ENCODE data around the gene PRMT5.
"Not testable (repeated sequence)": the region's sequence is repeated elsewhere in the genome, so short reads cannot be mapped to it uniquely, and the experiment has no call there.

PRMT5 gene

DNA sequence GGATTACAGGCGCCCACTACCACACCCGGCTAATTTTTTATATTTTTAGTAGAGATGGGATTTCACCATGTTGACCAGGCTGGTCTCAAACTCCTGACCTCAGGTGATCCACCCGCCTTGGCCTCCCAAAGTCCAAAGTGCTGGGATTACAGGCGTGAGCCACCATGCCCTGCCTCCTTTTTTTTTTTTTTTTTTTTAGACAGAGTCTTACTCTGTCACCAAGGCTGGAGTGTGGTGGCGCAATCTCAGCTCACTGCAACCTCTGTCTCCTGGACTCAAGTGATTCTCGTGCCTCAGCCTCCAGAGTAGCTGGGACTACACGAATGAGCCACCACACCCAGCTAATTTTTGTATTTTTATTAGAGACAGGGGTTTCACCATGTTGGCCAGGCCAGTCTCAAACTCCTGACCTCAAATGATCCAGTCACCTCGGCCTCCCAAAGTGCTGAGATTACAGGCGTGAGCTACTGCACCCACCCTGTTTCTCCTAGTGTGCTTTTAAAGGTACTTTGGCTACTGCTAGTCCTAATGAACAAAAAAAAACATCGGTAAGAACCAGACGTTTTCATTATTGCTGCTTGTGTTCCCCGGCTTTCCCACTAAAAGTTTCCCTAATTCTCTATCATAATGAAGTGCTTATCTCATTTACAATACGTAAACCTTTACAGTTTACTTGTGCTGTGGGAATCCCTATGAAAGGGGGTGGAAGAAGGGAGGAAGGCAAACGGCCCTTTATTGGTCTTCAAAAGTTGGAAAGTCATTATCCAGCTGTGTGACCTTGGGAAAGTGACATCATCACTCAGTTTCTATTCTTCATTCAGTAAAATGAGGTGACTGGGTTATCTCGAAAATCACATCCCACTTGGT lies 37.0 kb upstream of the PRMT5 start:
- H3K4me2 ChIP-seq (ENCODE audit: low read length); H3K27me3 ChIP-seq (ENCODE audit: insufficient read depth, low read length, poor library complexity); H2BK15ac ChIP-seq (replicated peaks; ENCODE audit: low read depth); H3K36me3 ChIP-seq (ENCODE audit: control insufficient read depth, insufficient read depth, low read length); DNase-seq; H4K8ac ChIP-seq (ENCODE audit: low read depth, low read length); H3K27ac ChIP-seq (ENCODE audit: low read depth, low read length); H2BK120ac ChIP-seq (ENCODE audit: low read depth, low read length); H3K79me2 ChIP-seq (ENCODE audit: control insufficient read depth, insufficient read depth, low read length); H3K4me3 ChIP-seq (ENCODE audit: low read length); H3K56ac ChIP-seq (ENCODE audit: low read length); H3K18ac ChIP-seq (ENCODE audit: low read length); H3K79me1 ChIP-seq (ENCODE audit: low read length); H3K23ac ChIP-seq (ENCODE audit: low read length); H3K4ac ChIP-seq (ENCODE audit: low read depth, low read length); H2BK5ac ChIP-seq (ENCODE audit: low read length); H3K9ac ChIP-seq (ENCODE audit: low read length); H3K4me1 ChIP-seq (ENCODE audit: control insufficient read depth, low read depth, low read length); H4K5ac ChIP-seq (ENCODE audit: low read length); H2AK5ac ChIP-seq (ENCODE audit: low read length): not testable (repeated sequence)
- WGBS (ENCODE audit: extremely low coverage, insufficient coverage, low lambda C conversion rate) = no CpG with 5 or more reads among the region's 15 CpGs

DNA sequence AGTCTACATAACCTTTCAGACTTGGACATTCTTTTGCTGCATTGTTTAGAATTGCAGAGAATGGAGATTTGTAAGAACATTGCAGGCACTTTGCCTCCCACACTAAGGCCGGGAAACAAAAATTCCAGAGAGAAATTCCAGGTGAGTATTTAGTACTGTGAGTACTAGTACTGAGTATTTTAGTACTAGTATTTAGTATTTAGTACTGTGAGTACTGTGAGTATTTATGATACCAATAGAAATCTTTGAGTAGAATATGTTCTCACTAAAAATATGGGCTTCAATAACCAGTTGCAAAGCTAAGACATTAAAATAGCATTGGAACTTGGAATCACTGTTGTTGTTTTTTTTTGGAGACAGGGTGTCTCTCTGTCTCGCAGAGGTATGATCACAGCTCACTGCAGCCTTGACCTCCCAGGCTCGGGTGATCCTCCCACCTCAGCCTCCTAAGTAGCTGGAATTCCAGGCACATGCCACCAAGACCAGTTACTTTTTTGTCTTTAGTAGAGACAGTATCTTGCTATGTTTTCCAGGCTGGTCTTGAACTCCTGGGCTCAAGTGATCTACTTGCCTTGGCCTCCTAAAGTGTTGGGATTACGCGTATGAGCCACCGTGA lies 33.0 kb upstream of the PRMT5 start:
- Histone ChIP-seq H3K27ac (ENCODE audit: low read depth, low read length) (no peak overlapping the region), H3K23ac (ENCODE audit: low read length) (no peak overlapping the region), H3K56ac (ENCODE audit: low read length) (no peak overlapping the region), H3K4me3 (ENCODE audit: low read length) (no peak overlapping the region), H3K79me2 (ENCODE audit: control insufficient read depth, insufficient read depth, low read length) (no peaks in the 10 kb centered on the region), H3K18ac (ENCODE audit: low read length) (no peak overlapping the region), H2BK15ac (replicated peaks; ENCODE audit: low read depth) (no peak overlapping the region), H3K9ac (ENCODE audit: low read length) (no peak overlapping the region), H2BK120ac (ENCODE audit: low read depth, low read length) (no peak overlapping the region), H3K4me1 (ENCODE audit: control insufficient read depth, low read depth, low read length) (no peaks in the 10 kb centered on the region), H4K8ac (ENCODE audit: low read depth, low read length) (no peak overlapping the region), H2AK5ac (ENCODE audit: low read length) (no peak overlapping the region), H3K4ac (ENCODE audit: low read depth, low read length) (no peak overlapping the region), H3K4me2 (ENCODE audit: low read length) (no peak overlapping the region), H4K5ac (ENCODE audit: low read length) (no peak overlapping the region), H3K36me3 (ENCODE audit: control insufficient read depth, insufficient read depth, low read length) (no peaks in the 10 kb centered on the region), H3K79me1 (ENCODE audit: low read length) (no peaks in the 10 kb centered on the region), H2BK5ac (ENCODE audit: low read length) (no peak overlapping the region), H3K27me3 (ENCODE audit: insufficient read depth, low read length, poor library complexity) (no peaks in the 10 kb centered on the region)
- no CpG with 5 or more reads among the region's 6 CpGs for WGBS (ENCODE audit: extremely low coverage, insufficient coverage, low lambda C conversion rate)
- DNase-seq = no peak

DNA sequence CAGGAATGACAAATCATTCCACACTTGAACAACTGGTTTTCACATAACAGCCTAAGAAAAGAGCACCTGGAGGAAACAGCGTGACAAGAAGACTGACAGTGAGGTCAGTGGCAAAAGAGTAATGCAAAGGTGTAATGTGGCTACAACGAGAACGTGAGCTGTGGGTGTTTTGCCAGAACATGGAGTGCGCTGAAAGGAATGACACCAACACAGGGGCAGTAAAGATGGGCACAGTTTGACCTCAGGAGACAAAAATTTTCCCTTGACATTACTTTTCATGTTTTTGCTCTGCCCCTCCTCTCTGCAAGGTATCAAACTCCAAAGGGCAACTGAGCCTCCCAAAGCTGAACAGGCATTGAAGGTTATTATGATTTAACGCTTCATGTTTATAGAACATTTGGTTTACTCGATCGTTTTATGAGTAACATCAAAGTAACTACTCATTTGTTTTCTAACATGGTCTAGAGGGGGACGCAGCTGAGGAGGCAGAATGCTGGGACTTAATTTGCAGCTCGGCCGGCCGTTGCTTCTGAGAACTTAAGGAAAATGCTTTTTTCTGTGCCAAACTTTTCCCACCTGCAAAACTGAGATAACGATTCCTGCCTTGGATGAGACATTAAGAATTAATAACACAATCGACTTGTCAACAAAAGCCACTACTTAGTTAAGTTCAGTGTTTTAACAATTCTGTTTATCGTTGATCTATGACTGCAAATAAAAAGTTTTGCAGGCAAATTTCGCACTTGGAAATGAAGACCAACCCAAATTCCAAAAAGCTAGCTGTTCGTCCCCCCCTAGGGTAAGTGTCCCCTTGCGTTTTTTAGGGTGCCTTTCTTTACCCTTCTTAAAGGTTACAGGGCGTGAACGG lies 26.8 kb upstream of the PRMT5 start:
- H3K79me2 ChIP-seq (ENCODE audit: control insufficient read depth, insufficient read depth, low read length) = no peaks in the 10 kb centered on the region
- peak overlapping the region; percentile 65 for H3K4me3 ChIP-seq (ENCODE audit: low read length)
- H3K36me3 ChIP-seq (ENCODE audit: control insufficient read depth, insufficient read depth, low read length) = no peaks in the 10 kb centered on the region
- WGBS (ENCODE audit: extremely low coverage, insufficient coverage, low lambda C conversion rate) = no CpG with 5 or more reads among the region's 19 CpGs
- peaks cover 2% of the 10 kb centered on the region for H3K79me1 ChIP-seq (ENCODE audit: low read length)
- H3K27me3 ChIP-seq (ENCODE audit: insufficient read depth, low read length, poor library complexity) = no peaks in the 10 kb centered on the region
- DNase-seq = no peak
- H4K8ac ChIP-seq (ENCODE audit: low read depth, low read length) = no peak overlapping the region
- H3K4ac ChIP-seq (ENCODE audit: low read depth, low read length) = no peak overlapping the region
- H4K5ac ChIP-seq (ENCODE audit: low read length) = peak overlapping the region; percentile 27
- H2BK15ac ChIP-seq (replicated peaks; ENCODE audit: low read depth) = no peak overlapping the region
- peak overlapping the region; percentile 58 for H3K4me2 ChIP-seq (ENCODE audit: low read length)
- H3K9ac ChIP-seq (ENCODE audit: low read length) = peak overlapping the region; percentile 77
- peak overlapping the region; percentile 87 for H3K27ac ChIP-seq (ENCODE audit: low read depth, low read length)
- H3K4me1 ChIP-seq (ENCODE audit: control insufficient read depth, low read depth, low read length) = peaks cover 2% of the 10 kb centered on the region
- H3K23ac ChIP-seq (ENCODE audit: low read length) = no peak overlapping the region
- H3K18ac ChIP-seq (ENCODE audit: low read length) = peak overlapping the region; percentile 93
- peak overlapping the region; percentile 97 for H3K56ac ChIP-seq (ENCODE audit: low read length)
- H2AK5ac ChIP-seq (ENCODE audit: low read length) = no peak overlapping the region
- H2BK120ac ChIP-seq (ENCODE audit: low read depth, low read length) = no peak overlapping the region
- no peak overlapping the region for H2BK5ac ChIP-seq (ENCODE audit: low read length)

DNA sequence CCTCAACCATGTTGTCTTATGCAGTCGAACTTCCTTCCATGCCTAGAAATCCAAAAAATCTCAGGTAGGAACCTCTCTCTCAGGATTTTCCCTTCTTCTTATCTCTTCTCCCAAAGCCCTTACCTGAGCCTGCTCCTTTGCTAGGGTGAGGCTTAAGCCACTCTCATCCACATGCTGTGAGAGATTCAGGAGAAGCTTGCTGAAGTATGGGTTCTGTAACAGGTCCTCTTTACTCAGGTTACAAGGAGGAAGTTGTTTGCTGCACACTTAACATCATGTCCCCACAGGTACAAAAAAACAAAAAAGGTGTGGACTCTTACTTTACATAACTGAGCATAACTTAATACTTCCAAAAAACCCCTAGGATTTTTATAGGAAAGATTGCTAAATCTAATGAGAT lies 23.2 kb upstream of the PRMT5 start:
- Histone ChIP-seq H4K5ac (ENCODE audit: low read length) (no peak overlapping the region), H3K36me3 (ENCODE audit: control insufficient read depth, insufficient read depth, low read length) (no peaks in the 10 kb centered on the region), H2BK15ac (replicated peaks; ENCODE audit: low read depth) (no peak overlapping the region), H3K27me3 (ENCODE audit: insufficient read depth, low read length, poor library complexity) (no peaks in the 10 kb centered on the region), H3K4ac (ENCODE audit: low read depth, low read length) (no peak overlapping the region), H3K79me2 (ENCODE audit: control insufficient read depth, insufficient read depth, low read length) (no peaks in the 10 kb centered on the region), H3K18ac (ENCODE audit: low read length) (no peak overlapping the region), H3K79me1 (ENCODE audit: low read length) (peaks cover 2% of the 10 kb centered on the region), H2BK120ac (ENCODE audit: low read depth, low read length) (no peak overlapping the region), H3K4me2 (ENCODE audit: low read length) (no peak overlapping the region), H3K4me3 (ENCODE audit: low read length) (no peak overlapping the region), H3K4me1 (ENCODE audit: control insufficient read depth, low read depth, low read length) (peaks cover 2% of the 10 kb centered on the region), H2AK5ac (ENCODE audit: low read length) (no peak overlapping the region), H4K8ac (ENCODE audit: low read depth, low read length) (no peak overlapping the region), H3K27ac (ENCODE audit: low read depth, low read length) (no peak overlapping the region), H3K9ac (ENCODE audit: low read length) (no peak overlapping the region), H2BK5ac (ENCODE audit: low read length) (no peak overlapping the region), H3K23ac (ENCODE audit: low read length) (no peak overlapping the region), H3K56ac (ENCODE audit: low read length) (no peak overlapping the region)
- no peak for DNase-seq
- WGBS (ENCODE audit: extremely low coverage, insufficient coverage, low lambda C conversion rate) = no CpG with 5 or more reads among the region's 1 CpG

DNA sequence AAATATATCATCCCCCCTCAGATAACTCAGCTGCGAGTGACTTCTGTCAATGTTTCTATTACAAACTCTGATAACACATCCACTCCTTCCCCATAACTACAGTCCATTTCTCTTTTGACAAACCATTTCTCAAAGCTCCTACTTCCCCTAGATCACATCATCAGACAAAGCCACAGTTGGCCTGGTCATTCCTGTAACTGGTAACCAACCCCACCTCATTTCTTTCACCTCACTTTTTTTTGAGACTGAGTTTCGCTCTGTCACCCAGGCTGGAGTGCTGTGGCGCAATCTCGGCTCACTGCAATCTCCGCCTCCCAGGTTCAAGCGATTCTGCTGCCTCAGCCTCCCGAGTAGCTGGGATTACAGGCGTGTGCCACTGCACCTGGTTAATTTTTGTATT lies 22.6 kb upstream of the PRMT5 start:
- not testable (repeated sequence) for H3K4me1 ChIP-seq (ENCODE audit: control insufficient read depth, low read depth, low read length); H3K4me2 ChIP-seq (ENCODE audit: low read length); H3K9ac ChIP-seq (ENCODE audit: low read length); H2BK120ac ChIP-seq (ENCODE audit: low read depth, low read length); H3K18ac ChIP-seq (ENCODE audit: low read length); H3K4ac ChIP-seq (ENCODE audit: low read depth, low read length); H4K5ac ChIP-seq (ENCODE audit: low read length); H3K79me2 ChIP-seq (ENCODE audit: control insufficient read depth, insufficient read depth, low read length); H3K56ac ChIP-seq (ENCODE audit: low read length); H2AK5ac ChIP-seq (ENCODE audit: low read length); H3K23ac ChIP-seq (ENCODE audit: low read length); H2BK5ac ChIP-seq (ENCODE audit: low read length); H3K27ac ChIP-seq (ENCODE audit: low read depth, low read length); H3K36me3 ChIP-seq (ENCODE audit: control insufficient read depth, insufficient read depth, low read length); H3K79me1 ChIP-seq (ENCODE audit: low read length); H3K4me3 ChIP-seq (ENCODE audit: low read length); H3K27me3 ChIP-seq (ENCODE audit: insufficient read depth, low read length, poor library complexity); DNase-seq; H2BK15ac ChIP-seq (replicated peaks; ENCODE audit: low read depth); H4K8ac ChIP-seq (ENCODE audit: low read depth, low read length)
- WGBS (ENCODE audit: extremely low coverage, insufficient coverage, low lambda C conversion rate) = no CpG with 5 or more reads among the region's 8 CpGs

Measured in mesendoderm (in vitro differentiated cells).